ENCODE results near the gene XXYLT1. TPM values are rescaled to one million over a fixed set of nuclear protein-coding genes. Genes with fewer than 3 reads are reported as not detected.
"Not testable (repeated sequence)": the region's sequence is repeated elsewhere in the genome, so short reads cannot be mapped to it uniquely, and the experiment has no call there.

Gene XXYLT1
- total RNA-seq, 2 donors from 2014 or later = 1.3 to 4.2 TPM

DNA sequence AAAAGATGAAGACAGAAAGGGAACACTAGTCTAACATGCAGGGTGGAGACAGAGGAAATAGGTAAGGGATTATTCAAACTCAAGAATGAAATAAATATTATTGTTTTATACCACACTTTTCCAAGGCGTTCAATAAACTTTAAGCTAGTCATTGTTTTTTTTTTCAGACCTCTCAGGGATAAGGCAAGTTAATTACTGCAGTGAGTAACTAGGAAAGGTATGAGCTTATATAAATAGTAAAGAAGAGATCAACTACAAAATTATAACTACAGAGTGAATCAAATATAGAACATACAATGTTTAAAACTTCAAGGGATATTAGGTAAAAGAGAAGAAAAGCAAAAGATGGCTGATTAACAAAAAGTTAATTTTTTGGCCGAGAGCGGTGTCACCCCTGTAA is 31.5 kb upstream of the XXYLT1 start:
- H3K27me3 ChIP-seq = no peaks in the 10 kb centered on the region
- no peak overlapping the region for H3K4me3 ChIP-seq
- peaks cover 0 to 4% of the 10 kb centered on the region in 2 donors for H3K36me3 ChIP-seq (replicated peaks in 1 of 2; ENCODE audit: insufficient read depth in 1 of 2, low read depth in 2 of 2)
- no peaks in the 10 kb centered on the region for H3K4me1 ChIP-seq
- no peak for TF ChIP-seq POLR2A (IDR thresholded peaks at IDR 0.05)
- TF ChIP-seq, protein P1, sequence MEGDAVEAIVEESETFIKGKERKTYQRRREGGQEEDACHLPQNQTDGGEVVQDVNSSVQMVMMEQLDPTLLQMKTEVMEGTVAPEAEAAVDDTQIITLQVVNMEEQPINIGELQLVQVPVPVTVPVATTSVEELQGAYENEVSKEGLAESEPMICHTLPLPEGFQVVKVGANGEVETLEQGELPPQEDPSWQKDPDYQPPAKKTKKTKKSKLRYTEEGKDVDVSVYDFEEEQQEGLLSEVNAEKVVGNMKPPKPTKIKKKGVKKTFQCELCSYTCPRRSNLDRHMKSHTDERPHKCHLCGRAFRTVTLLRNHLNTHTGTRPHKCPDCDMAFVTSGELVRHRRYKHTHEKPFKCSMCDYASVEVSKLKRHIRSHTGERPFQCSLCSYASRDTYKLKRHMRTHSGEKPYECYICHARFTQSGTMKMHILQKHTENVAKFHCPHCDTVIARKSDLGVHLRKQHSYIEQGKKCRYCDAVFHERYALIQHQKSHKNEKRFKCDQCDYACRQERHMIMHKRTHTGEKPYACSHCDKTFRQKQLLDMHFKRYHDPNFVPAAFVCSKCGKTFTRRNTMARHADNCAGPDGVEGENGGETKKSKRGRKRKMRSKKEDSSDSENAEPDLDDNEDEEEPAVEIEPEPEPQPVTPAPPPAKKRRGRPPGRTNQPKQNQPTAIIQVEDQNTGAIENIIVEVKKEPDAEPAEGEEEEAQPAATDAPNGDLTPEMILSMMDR (IDR thresholded peaks at IDR 0.05) = no peak
- intact Hi-C loops (cut with DNase I) = no loop called here
- DNase-seq (no peak), ATAC-seq (no peak)
- WGBS, 2 donors = 88 to 92% methylated on average over 3 of the region's 3 CpGs
- H3K27ac ChIP-seq = no peak overlapping the region
- H3K9me3 ChIP-seq = no peaks in the 10 kb centered on the region

DNA sequence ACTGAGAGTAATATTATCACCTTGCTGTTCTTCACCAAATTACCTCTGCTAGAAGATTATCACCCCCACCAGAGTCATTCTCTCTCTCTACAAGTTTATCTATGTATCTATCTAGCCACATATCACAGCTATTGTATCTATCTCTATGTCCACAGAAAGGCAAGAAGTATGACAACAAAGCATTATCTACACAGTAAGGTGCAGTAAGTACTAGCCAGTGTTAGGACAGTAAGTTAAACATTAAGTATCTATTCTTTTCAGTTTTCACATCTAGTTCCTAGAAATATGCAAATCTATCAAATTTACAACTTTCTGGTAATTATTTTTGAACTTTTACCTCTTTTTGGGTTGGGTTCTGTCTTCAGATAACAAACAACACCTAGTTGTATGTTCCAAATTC is 26.5 kb upstream of the XXYLT1 start:
- intact Hi-C loops (cut with DNase I) = no loop called here
- H3K4me3 ChIP-seq = no peak overlapping the region

DNA sequence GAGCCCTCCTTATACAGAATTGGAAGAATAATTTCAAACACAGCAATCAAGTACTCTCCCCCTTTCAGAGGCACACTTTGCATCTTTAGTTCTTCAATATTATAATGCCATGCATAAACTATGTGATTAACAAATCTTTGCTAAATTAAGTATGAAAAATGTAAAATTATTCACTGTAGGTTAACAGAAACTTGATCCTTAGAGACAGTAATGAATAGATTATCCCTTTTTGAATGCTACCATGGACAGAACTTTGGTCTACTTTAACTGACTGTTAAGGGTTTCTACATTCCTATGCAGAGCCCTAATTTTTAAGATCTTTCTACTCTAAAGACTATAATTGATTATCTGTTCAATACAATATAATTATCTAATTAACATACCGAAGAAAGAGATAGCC is 25.7 kb upstream of the XXYLT1 start:
- no peaks in the 10 kb centered on the region for H3K27me3 ChIP-seq
- no peak overlapping the region for H3K27ac ChIP-seq
- WGBS, 2 donors = 91 to 92% methylated on average over 1 of the region's 1 CpG
- no peak for ATAC-seq
- DNase-seq = no peak
- no peaks in the 10 kb centered on the region for H3K4me1 ChIP-seq
- no peak overlapping the region for H3K4me3 ChIP-seq
- H3K36me3 ChIP-seq (replicated peaks in 1 of 2; ENCODE audit: insufficient read depth in 1 of 2, low read depth in 2 of 2) = peaks cover 0 to 2% of the 10 kb centered on the region in 2 donors
- intact Hi-C loops (cut with DNase I) = no loop called here
- no peaks in the 10 kb centered on the region for H3K9me3 ChIP-seq
- TF ChIP-seq POLR2A (IDR thresholded peaks at IDR 0.05) = no peak

More for the DNA sequence above, 26.5 kb upstream of the XXYLT1 start:
- DNase-seq (no peak), ATAC-seq (no peak)
- Histone ChIP-seq H3K36me3 (replicated peaks in 1 of 2; ENCODE audit: insufficient read depth in 1 of 2, low read depth in 2 of 2) (peaks cover 0 to 2% of the 10 kb centered on the region in 2 donors), H3K27me3 (no peaks in the 10 kb centered on the region), H3K27ac (no peak overlapping the region), H3K4me1 (no peaks in the 10 kb centered on the region), H3K9me3 (no peaks in the 10 kb centered on the region)
- TF ChIP-seq, protein P1 (IDR thresholded peaks at IDR 0.05) = no peak
- no peak for TF ChIP-seq POLR2A (IDR thresholded peaks at IDR 0.05)

DNA sequence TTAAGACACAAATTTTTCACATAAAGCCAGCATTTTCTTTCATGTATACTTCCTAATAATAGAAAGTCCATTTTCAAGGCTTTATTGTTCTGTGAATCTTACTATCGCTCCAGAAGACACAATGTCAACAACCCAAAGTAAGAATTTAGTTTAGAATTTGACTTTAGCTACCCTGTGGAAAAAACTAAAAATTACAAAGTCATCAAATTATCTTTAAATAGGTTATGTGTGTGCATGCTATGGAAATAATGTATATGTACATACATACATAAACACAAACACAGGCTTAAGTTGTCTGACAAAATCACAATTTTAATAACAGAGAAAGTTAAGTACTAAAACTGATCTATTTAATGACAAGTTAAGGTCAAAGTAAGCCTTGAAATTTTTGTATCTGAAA is 20.2 kb upstream of the XXYLT1 start:
- Histone ChIP-seq H3K27me3 (no peaks in the 10 kb centered on the region), H3K27ac (no peak overlapping the region), H3K36me3 (replicated peaks in 1 of 2; ENCODE audit: insufficient read depth in 1 of 2, low read depth in 2 of 2) (peaks cover 0 to 4% of the 10 kb centered on the region in 2 donors), H3K4me1 (no peaks in the 10 kb centered on the region), H3K9me3 (no peaks in the 10 kb centered on the region), H3K4me3 (no peak overlapping the region)
- TF ChIP-seq POLR2A (IDR thresholded peaks at IDR 0.05) = no peak
- TF ChIP-seq, protein P1 (IDR thresholded peaks at IDR 0.05) = no peak
- no peak for ATAC-seq
- 93 to 96% methylated on average over 1 of the region's 1 CpG for WGBS, 2 donors
- intact Hi-C loops (cut with DNase I) = no loop called here
- no peak for DNase-seq

DNA sequence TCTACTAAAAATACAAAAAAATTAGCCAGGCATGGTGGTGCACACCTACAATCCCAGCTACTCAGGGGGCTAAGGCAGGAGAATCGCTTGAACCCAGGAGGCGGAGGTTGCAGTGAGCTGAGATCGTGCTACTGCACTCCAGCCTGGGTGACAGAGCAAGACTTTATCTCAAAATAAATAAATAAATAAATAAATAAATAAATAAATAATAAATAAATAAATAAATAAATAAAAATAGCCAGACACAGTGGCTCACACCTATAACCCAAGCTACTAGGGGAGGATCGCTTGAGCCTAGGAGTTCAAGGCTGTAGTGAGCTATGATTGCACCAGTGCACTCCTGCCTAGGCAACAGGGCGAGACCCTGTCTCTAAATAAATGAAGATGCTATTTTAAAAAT is 19.7 kb upstream of the XXYLT1 start:
- WGBS, 2 donors = 95% methylated on average over 5 of the region's 5 CpGs
- H3K27ac ChIP-seq; H3K27me3 ChIP-seq; H3K36me3 ChIP-seq (replicated peaks in 1 of 2; ENCODE audit: insufficient read depth in 1 of 2, low read depth in 2 of 2); DNase-seq; ATAC-seq; H3K4me1 ChIP-seq; intact Hi-C loops (cut with DNase I); H3K9me3 ChIP-seq; H3K4me3 ChIP-seq: not testable (repeated sequence)

DNA sequence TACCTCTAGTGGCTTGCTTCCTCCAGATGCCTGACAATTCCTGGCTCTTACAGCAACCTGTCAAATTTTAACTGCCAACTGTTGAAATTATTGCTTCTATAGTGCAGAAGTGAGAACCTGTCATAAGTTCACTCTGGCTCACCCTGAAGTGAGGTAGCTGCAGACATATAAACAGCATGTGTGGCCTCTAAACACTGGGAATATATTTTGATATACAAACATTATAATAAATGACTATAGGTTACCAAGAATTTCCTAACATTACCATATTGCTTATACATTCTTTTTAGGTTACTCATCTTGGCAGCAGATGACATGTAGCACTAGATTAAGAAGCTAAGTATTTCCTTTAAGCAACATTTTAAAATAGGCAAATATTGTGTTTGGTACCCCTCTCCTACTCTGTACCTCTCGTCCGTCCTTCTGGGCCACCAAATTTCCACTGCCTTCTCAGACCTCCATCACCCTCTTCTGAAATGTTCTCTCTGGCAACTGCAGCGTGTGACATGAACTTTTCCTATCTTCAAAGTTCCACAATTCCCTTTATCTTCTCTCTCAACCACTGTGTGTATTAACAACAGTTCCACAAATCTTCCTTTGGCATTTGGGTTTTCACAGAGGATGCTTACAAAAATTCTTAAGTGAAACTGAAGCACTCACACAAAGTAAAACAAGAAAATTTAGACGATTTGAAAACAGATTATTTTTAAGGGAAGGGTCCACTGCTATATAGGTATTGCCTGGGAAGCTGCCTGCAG is 15.3 kb upstream of the XXYLT1 start:
- H3K9me3 ChIP-seq = no peaks in the 10 kb centered on the region
- peaks cover 0 to 4% of the 10 kb centered on the region in 2 donors for H3K36me3 ChIP-seq (replicated peaks in 1 of 2; ENCODE audit: insufficient read depth in 1 of 2, low read depth in 2 of 2)
- no peaks in the 10 kb centered on the region for H3K27me3 ChIP-seq
- peaks cover 10% of the 10 kb centered on the region for H3K4me1 ChIP-seq
- intact Hi-C loops (cut with DNase I) = no loop called here
- no peak for DNase-seq
- ATAC-seq = no peak
- H3K27ac ChIP-seq = no peak overlapping the region
- 57 to 63% methylated on average over 4 of the region's 4 CpGs for WGBS, 2 donors
- TF ChIP-seq POLR2A (IDR thresholded peaks at IDR 0.05) = no peak
- TF ChIP-seq, protein P1 (IDR thresholded peaks at IDR 0.05) = no peak
- H3K4me3 ChIP-seq = no peak overlapping the region
